Endothelial cell of umbilical vein (primary cell): ENCODE data around the gene SAMD5. TPM values are rescaled to one million over a fixed set of nuclear protein-coding genes. Genes with fewer than 3 reads are reported as not detected.

Experiments
- BruUV-seq: library from RNA; stranded (reverse); fragments of 400-500 nt; replicated peaks from 2 replicates; lab custom pipeline; 2021; lab: Mats Ljungman, UMichigan
- CTCF ChIA-PET: fragments of 300-600, 350-600 bp; sonication (Branson Sonifier 250); formaldehyde crosslinking; loops from one replicate; lab custom pipeline; 2021; ENCODE audit warnings: antibody characterized with exemption, inconsistent platforms; lab: Charles Lee
- POLR2A ChIA-PET: fragments of 300-600, 350-600 bp; sonication (Branson Sonifier 250); formaldehyde crosslinking; loops from one replicate; lab custom pipeline; 2021; ENCODE audit warnings: antibody characterized with exemption, inconsistent platforms; lab: Charles Lee
- DNase-seq: peaks from one replicate; pipeline ENCODE4 v3.0.0-alpha.2; 2011; ENCODE audit warnings: low read depth, low spot score
- FAIRE-seq: peaks from 2 replicates; lab custom pipeline; 2011; peaks lifted over from hg19 to GRCh38; lab: Jason Lieb, UNC
- H2AFZ ChIP-seq: 2 replicates; pipeline ENCODE4 v1.6.0; 2012; ENCODE audit warnings: low read depth, low read length, control low read depth, inconsistent platforms
- H3K27ac ChIP-seq: 2 replicates; pipeline ENCODE4 v1.5.1; 2011; ENCODE audit warnings: low read depth, mild to moderate bottlenecking, control low read depth, low read length, moderate library complexity; ENCODE audit not compliant: insufficient read depth
- H3K27me3 ChIP-seq, 2 experiments: 2 replicates each; pipeline versions ENCODE4 v1.6.0 to v1.6.1; 2011; ENCODE audit warnings: low read length in 2 of 2, mixed read lengths in 1 of 2; ENCODE audit not compliant: control insufficient read depth in 2 of 2, insufficient read depth in 2 of 2
- H3K36me3 ChIP-seq, 2 experiments: 2 replicates in 1 of 2; 3 replicates in 1 of 2; pipeline ENCODE4 v1.5.1; 2011; ENCODE audit warnings: low read length in 2 of 2, mild to moderate bottlenecking in 1 of 2, moderate library complexity in 1 of 2; ENCODE audit not compliant: control insufficient read depth in 2 of 2, insufficient read depth in 2 of 2; ENCODE audit errors: extremely low read depth in 1 of 2
- H3K4me1 ChIP-seq: 3 replicates; pipeline ENCODE4 v1.5.1; 2011; ENCODE audit warnings: mild to moderate bottlenecking, low read length; ENCODE audit not compliant: control insufficient read depth, insufficient read depth; ENCODE audit errors: extremely low read depth
- H3K4me2 ChIP-seq: 2 replicates; pipeline ENCODE4 v1.6.1; 2011; ENCODE audit warnings: low read length, control low read depth, mixed read lengths; ENCODE audit not compliant: insufficient read depth
- H3K4me3 ChIP-seq, 3 experiments: fragments of 200-600 bp in 1 of 3; sonication (generic), shearing (Covaris generic) in 1 of 3; replicated peaks in 1 of 3; 2 replicates each; pipeline ENCODE4 v1.5.1; 2011 to 2016; ENCODE audit warnings: control low read depth in 3 of 3, low read length in 3 of 3, mild to moderate bottlenecking in 2 of 3, inconsistent platforms in 1 of 3, low read depth in 1 of 3, moderate library complexity in 1 of 3; ENCODE audit not compliant: insufficient read depth in 1 of 3
- H3K79me2 ChIP-seq: 2 replicates; pipeline ENCODE4 v1.6.0; 2012; ENCODE audit warnings: low read length, inconsistent platforms; ENCODE audit not compliant: control insufficient read depth, insufficient read depth
- H3K9ac ChIP-seq: replicated peaks from 2 replicates; pipeline ENCODE3; 2011; ENCODE audit warnings: low read length, control low read depth; ENCODE audit not compliant: insufficient read depth; ENCODE audit errors: extremely low read depth
- H3K9me1 ChIP-seq: replicated peaks from 3 replicates; pipeline ENCODE4 v1.6.0; 2011; ENCODE audit warnings: mild to moderate bottlenecking, low read length; ENCODE audit not compliant: control insufficient read depth, insufficient read depth; ENCODE audit errors: extremely low read depth
- H3K9me3 ChIP-seq: replicated peaks from 2 replicates; pipeline ENCODE4 v1.5.1; 2012; ENCODE audit warnings: low read length, inconsistent platforms; ENCODE audit not compliant: control insufficient read depth, insufficient read depth
- H4K20me1 ChIP-seq: replicated peaks from 2 replicates; pipeline ENCODE3; 2011; ENCODE audit warnings: mild to moderate bottlenecking, low read length; ENCODE audit not compliant: control insufficient read depth, insufficient read depth; ENCODE audit errors: extremely low read depth
- EZH2 ChIP-seq: IDR thresholded peaks from 2 replicates; pipeline ENCODE4 v1.6.1; 2012; ENCODE audit warnings: borderline replicate concordance, low read depth, mild to moderate bottlenecking, moderate library complexity, low read length, inconsistent platforms; ENCODE audit not compliant: severe bottlenecking
- FOS ChIP-seq: IDR thresholded peaks from 2 replicates; pipeline ENCODE4 v1.6.1; 2011; ENCODE audit warnings: mild to moderate bottlenecking, low read length, moderate library complexity, borderline replicate concordance; ENCODE audit not compliant: insufficient read depth
- GATA2 ChIP-seq: IDR thresholded peaks from 2 replicates; pipeline ENCODE4 v1.7.0; 2011; ENCODE audit warnings: low read depth, mild to moderate bottlenecking, moderate library complexity, mixed read lengths, low read length; ENCODE audit not compliant: insufficient read length, insufficient read depth
- JUN ChIP-seq: IDR thresholded peaks from 2 replicates; pipeline ENCODE4 v1.6.1; 2011; ENCODE audit warnings: borderline replicate concordance, low read depth; ENCODE audit not compliant: insufficient read length, insufficient read depth
- MYC ChIP-seq: IDR thresholded peaks from one replicate; pipeline ENCODE4 v1.6.1; 2011; ENCODE audit warnings: mild to moderate bottlenecking, low read depth, low read length
- POLR2A ChIP-seq: IDR thresholded peaks from 2 replicates; pipeline ENCODE4 v1.6.1; 2012; ENCODE audit warnings: low read depth, mild to moderate bottlenecking, control low read depth, low read length
- POLR2AphosphoS5 ChIP-seq: IDR thresholded peaks from 2 replicates; pipeline ENCODE4 v1.6.1; 2012; ENCODE audit warnings: low read depth, mild to moderate bottlenecking, control low read depth, low read length, moderate library complexity; ENCODE audit not compliant: insufficient read depth
- dilution Hi-C: fragments of 300-500 bp; cut with MboI; formaldehyde crosslinking; loops from one replicate; pipeline ENCODE4 v1.15.0; 2019; ENCODE audit warnings: low sequenced_read_pairs; ENCODE audit not compliant: extremely low pct_ligation_motif_present
- intact Hi-C: fragments of 100-400 bp; cut with micrococcal nuclease; formaldehyde crosslinking; loops from one replicate; pipeline ENCODE4 v1.10.0; 2022
- polyA plus RNA-seq, 4 experiments: library from polyadenylated mRNA; depleted of rRNA in 3 of 4; stranded (reverse) in 3 of 4; unstranded in 1 of 4; fragments of >200 nt; gene quantifications; 2 replicates each; pipeline versions ENCODE4 v1.2.1 to v1.2.3, GENCODE V29; 2011 to 2012; ENCODE audit warnings: missing spikeins in 1 of 4
- total RNA-seq: library from RNA; stranded (reverse); gene quantifications from 2 replicates; pipeline ENCODE4 v1.2.3, GENCODE V29; 2021
- TF ChIP-seq, protein P1 (sequence below): IDR thresholded peaks from 2 replicates; pipeline ENCODE4 v1.6.1; 2011; ENCODE audit not compliant: insufficient read depth, insufficient read length
- TF ChIP-seq, protein P2 (sequence below), 2 donors: IDR thresholded peaks; 1 replicate in 1 of 2; 2 replicates in 1 of 2; pipeline ENCODE4 v1.5.1; 2011; ENCODE audit warnings: low read length in 2 of 2, mild to moderate bottlenecking in 2 of 2, moderate library complexity in 2 of 2, control low read depth in 1 of 2, inconsistent platforms in 1 of 2, low read depth in 1 of 2; ENCODE audit not compliant: insufficient read depth in 1 of 2; ENCODE audit errors: extremely low read depth in 1 of 2

Gene SAMD5
- total and polyA plus RNA-seq, 2 donors (not counting 3 experiments of a cell fraction or from before 2014, with no cell fraction given) = 0.75 to 6.9 TPM

DNA sequence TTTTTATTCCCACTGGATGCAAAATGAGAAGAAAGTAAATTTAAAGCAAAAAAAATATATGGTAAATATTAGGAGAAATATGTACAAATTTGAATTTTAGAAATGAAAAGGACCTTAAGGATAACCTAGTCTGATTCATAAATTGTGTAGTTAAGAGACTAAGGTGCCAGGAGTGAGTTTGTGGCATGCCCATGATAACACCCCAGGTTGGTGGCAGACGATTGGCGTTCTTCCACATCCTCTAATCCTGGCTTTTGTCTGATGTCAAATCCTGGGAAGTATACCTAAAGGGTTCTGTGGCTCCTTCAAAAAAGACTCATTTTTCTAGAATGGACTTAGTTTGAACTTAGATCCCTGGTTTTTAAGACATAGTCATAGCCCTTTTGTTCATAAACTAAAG lies 62.2 kb downstream of the SAMD5 start:
- Histone ChIP-seq H3K4me1 (no peaks in the 10 kb centered on the region), H3K9ac (no peak overlapping the region), H3K4me3 (no peak overlapping the region), H4K20me1 (no peaks in the 10 kb centered on the region), H3K27me3 (no peaks in the 10 kb centered on the region), H3K36me3 (no peaks in the 10 kb centered on the region), H3K27ac (no peak overlapping the region), H2AFZ (no peak overlapping the region), H3K4me2 (no peak overlapping the region), H3K79me2 (no peaks in the 10 kb centered on the region), H3K9me3 (no peaks in the 10 kb centered on the region), H3K9me1 (no peaks in the 10 kb centered on the region)
- POLR2A ChIA-PET = no interaction called here
- dilution Hi-C loops = no loop called here
- no peak for FAIRE-seq
- intact Hi-C loops = no loop called here
- CTCF ChIA-PET = no interaction called here
- TF ChIP-seq EZH2 (no peak), JUN (no peak), MYC (no peak), GATA2 (no peak), FOS (no peak), POLR2AphosphoS5 (no peak), POLR2A (no peak)
- TF ChIP-seq, protein P1, sequence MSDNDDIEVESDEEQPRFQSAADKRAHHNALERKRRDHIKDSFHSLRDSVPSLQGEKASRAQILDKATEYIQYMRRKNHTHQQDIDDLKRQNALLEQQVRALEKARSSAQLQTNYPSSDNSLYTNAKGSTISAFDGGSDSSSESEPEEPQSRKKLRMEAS = no peak
- TF ChIP-seq, protein P2, sequence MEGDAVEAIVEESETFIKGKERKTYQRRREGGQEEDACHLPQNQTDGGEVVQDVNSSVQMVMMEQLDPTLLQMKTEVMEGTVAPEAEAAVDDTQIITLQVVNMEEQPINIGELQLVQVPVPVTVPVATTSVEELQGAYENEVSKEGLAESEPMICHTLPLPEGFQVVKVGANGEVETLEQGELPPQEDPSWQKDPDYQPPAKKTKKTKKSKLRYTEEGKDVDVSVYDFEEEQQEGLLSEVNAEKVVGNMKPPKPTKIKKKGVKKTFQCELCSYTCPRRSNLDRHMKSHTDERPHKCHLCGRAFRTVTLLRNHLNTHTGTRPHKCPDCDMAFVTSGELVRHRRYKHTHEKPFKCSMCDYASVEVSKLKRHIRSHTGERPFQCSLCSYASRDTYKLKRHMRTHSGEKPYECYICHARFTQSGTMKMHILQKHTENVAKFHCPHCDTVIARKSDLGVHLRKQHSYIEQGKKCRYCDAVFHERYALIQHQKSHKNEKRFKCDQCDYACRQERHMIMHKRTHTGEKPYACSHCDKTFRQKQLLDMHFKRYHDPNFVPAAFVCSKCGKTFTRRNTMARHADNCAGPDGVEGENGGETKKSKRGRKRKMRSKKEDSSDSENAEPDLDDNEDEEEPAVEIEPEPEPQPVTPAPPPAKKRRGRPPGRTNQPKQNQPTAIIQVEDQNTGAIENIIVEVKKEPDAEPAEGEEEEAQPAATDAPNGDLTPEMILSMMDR (IDR thresholded peaks at IDR 0.05; ENCODE audit: extremely low read depth in 1 of 2, insufficient read depth in 1 of 2, low read depth in 1 of 2, low read length in 2 of 2) = no peak
- DNase-seq = no peak
- no TSS peak for BruUV-seq
